A673 (cell line): ENCODE data around the gene HNF1B.

Experiments used
- EZH2 ChIP-seq: fragments of 200-600 bp; sonication (generic); IDR thresholded peaks from 2 replicates; pipeline ENCODE4 v1.6.1; 2017; ENCODE audit warnings: borderline replicate concordance, low read depth, mild to moderate bottlenecking, mixed read lengths, antibody characterized with exemption, low read length; ENCODE audit not compliant: poor library complexity, severe bottlenecking
- TF ChIP-seq, protein P1 (sequence below): fragments of 300-800, 200-600 bp; sonication (generic); conservative IDR thresholded peaks from 2 replicates; pipeline ENCODE4 v1.5.1; 2017; ENCODE audit warnings: low read depth, mild to moderate bottlenecking, antibody characterized with exemption, low read length, moderate library complexity, mixed read lengths

GRCh38 chr17:37710344-37710886 is 34.4 kb downstream of the HNF1B start:
- TF ChIP-seq, protein P1, sequence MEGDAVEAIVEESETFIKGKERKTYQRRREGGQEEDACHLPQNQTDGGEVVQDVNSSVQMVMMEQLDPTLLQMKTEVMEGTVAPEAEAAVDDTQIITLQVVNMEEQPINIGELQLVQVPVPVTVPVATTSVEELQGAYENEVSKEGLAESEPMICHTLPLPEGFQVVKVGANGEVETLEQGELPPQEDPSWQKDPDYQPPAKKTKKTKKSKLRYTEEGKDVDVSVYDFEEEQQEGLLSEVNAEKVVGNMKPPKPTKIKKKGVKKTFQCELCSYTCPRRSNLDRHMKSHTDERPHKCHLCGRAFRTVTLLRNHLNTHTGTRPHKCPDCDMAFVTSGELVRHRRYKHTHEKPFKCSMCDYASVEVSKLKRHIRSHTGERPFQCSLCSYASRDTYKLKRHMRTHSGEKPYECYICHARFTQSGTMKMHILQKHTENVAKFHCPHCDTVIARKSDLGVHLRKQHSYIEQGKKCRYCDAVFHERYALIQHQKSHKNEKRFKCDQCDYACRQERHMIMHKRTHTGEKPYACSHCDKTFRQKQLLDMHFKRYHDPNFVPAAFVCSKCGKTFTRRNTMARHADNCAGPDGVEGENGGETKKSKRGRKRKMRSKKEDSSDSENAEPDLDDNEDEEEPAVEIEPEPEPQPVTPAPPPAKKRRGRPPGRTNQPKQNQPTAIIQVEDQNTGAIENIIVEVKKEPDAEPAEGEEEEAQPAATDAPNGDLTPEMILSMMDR = no peak
- no peak for TF ChIP-seq EZH2
